Kidney capillary endothelial cell (primary cell): ENCODE measurements around the gene TMIGD2.
A peak's percentile ranks its signal among the peaks of the same experiment; 100 is the strongest.
"Not testable (repeated sequence)": the region's sequence is repeated elsewhere in the genome, so short reads cannot be mapped to it uniquely, and the experiment has no call there.

Source experiments
- DNase-seq: peaks from one replicate; pipeline ENCODE4 v3.0.0-alpha.2; 2018; ENCODE audit warnings: low spot score

TMIGD2 gene

GRCh38 chr19:4302243-4302640, at the start of gene TMIGD2:
TSS of gene TMIGD2 (minus strand) at chr19:4302389. CDS start at chr19:4302385, 4 bp downstream.
- no peak for DNase-seq

DNA sequence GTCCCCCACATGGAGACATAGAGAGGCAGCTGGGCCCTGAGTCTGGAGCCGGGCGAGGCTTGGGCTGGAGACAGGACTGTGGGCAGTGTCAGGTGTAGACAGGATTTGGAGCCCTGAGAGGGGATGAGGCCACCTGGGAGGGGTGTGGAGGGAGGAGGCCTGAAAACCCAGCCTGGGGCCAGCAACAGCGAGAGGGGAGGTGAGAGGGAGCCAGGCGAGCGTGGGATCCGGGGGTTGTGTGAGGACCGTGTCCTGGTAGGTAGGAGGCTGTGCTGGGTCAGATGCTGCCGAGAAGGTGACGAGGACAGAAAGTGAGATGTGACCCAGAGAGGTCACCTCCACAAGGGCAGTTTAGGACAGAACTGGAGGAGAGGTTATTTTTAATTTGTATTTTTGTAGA, 48.5 kb upstream of the TMIGD2 start:
- no peak for DNase-seq

GRCh38 chr19:4350111-4350510, 47.9 kb upstream of the TMIGD2 start:
- no peak for DNase-seq

GRCh38 chr19:4349225-4349624, 47.0 kb upstream of the TMIGD2 start:
- not testable (repeated sequence) for DNase-seq

DNA sequence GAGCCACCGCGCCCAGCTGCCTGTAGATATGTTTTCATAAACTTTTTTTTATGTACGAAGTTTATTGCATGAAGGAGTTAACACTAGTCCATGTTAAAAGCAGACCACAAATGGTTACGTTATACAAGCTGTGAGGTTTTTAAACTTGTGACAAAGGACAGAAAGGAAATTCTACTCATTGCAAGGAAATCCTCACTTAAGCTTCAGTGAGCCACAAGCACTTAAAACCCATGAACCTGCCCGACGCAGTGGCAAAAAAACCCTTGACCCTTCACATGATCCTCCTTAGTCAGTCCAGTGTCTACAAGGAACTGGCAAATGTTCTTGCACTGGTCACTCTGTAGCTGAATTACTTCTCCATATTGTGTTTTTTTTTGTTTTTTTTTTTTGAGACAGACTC, 45.3 kb upstream of the TMIGD2 start:
- DNase-seq, result no peak

DNA sequence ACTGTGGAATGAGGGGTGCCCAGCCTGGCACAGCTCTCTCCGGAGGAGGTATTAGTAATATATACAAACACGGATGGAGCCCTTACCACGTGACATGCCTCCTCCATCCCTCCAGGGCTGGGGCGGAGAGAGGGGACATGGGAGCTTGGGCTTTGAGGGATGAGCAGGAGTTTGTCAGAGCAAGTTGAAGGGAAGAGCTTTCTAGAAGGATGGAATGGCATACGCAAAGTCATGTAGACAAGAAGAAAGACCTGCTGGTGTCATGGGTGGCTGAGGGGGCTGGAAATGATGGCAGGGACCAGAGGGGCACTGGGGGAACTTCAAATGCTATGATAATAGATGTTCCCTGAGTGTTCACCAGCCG, 43.8 kb upstream of the TMIGD2 start:
- no peak for DNase-seq

- no peak for DNase-seq
Observed at GRCh38 chr19:4345342-4346019, 43.3 kb upstream of the TMIGD2 start.

DNA sequence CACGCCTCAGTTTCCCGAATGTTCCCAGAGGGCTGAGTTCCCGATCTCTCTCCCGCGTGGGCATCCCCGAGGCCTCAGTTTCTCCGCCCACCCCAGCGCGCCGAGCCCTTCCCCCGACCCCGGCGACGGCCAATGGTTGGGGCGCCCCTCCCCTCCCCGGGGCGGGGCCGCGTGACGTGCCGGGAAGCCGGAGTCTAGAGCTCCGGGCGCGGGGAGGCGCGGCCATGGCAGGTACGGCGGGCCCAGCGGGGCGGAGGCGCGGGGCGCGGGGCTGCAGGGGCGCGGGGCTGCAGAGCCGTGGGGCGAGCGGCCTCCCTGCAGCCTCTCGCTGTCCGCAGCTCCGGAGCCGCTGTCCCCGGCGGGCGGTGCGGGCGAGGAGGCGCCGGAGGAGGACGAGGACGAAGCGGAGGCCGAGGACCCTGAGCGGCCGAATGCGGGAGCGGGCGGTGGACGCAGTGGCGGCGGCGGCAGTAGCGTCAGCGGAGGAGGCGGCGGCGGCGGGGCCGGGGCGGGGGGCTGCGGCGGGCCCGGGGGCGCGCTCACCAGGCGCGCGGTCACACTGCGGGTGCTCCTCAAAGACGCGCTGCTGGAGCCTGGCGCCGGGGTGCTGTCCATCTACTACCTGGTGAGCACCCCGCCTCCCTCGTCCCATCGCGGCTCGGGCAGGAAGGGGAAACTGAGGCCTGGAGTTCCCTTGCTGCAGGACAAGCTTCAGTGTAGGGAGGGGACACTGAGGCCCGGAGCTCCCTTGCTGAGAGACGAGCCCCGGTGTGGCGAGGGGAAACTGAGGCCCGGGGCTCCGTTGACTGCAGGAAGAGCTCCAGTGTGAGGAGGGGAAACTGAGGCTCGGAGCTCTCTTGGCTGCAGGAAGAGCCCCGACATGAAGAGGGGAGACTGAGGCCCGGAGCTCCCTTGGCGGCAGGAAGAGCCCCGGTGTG, 41.5 kb upstream of the TMIGD2 start, which contains the start of gene MPND:
MPND (plus strand) TSS at position 193 of the 938 bp plus-strand sequence; CDS start at position 225, 32 bp downstream.
- peak; percentile 64 for DNase-seq

DNA sequence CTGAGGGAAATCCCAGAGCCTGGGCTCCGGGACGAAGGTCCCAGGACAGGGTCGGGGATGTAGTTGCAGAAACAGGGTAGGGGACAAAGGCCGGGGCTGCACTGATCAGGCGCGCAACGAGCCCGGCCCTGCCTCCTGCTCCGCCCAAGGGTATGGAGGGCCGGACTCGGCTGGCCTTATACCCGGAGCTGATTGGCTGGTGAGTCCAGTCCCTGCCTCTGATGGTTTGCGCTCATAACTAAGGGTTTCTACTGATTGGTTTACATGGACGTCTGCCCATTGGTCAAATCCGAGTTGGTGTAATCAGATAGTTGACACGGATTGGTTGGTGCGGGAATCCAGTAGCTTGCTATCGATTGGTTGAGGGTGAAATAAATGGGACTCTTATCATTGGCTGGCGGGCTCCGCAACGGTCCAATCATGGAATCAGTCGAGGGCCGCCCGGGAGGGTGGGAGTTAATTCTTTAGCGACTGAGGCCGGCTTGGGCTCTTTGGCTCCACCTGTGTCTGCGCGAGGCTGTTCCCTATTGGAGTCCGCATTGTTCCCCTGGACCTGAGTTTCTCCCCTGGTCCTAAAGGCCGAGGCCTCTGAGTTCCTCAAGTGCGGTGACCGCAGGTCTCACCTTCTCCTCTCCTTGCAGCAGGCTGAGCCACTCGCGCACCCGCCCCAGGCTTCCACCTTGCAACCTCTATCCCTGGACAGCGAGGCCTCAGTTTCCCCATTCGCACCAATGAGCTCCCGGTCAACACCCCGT, 40.6 kb upstream of the TMIGD2 start:
- DNase-seq, result peak; percentile 100

GRCh38 chr19:4342314-4342614, 40.1 kb upstream of the TMIGD2 start:
- DNase-seq, result no peak

DNA sequence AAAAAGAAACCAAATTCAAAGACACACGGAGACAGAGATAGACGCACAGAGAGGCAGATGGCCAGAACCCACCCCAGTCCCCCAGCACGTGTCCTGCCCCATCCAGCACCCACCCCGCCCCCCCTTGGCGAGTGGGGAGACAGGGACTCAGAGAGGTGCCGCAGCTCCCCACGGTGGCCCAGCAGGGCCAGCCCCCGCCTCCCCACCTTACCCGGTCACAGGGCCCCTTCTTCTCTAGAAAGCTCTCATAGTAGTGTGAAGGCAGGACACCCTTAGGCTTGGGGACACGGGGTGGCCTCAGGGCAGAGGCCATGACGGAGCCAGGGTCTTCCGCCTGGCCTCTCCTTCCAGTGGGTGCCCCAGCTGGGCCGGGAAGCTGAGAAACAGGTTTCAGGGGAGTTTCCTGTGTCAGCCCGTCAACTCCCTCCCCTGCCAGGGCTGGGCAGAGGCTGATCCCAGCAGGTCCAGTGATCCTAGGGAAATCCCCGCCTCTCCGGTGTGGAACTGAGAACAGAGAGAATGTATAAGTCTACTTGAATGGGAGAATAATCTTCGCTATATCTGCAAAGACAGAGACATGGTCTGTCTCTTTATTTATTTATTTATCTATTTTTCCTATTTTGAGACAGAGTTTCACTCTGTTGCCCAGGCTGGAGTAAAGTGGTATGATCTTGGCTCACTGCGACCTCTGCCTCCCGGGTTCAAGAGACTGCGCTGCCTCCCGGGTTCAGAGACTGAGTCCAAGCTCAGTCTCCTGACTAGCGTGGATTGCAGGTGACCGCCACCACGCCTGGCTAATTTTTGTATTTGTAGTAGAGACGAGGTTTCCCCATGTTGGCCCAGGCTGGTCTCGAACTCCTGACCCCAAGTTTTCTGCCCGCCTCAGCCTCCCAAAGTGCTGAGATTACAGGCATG, 36.5 kb upstream of the TMIGD2 start, which contains the start of gene STAP2:
STAP2 (minus strand) TSS at position 387 of the 915 bp plus-strand sequence; CDS start at position 313, 74 bp downstream.
- DNase-seq, result no peak

- DNase-seq, result no peak
Observed at GRCh38 chr19:4337906-4338440, 35.8 kb upstream of the TMIGD2 start.

DNA sequence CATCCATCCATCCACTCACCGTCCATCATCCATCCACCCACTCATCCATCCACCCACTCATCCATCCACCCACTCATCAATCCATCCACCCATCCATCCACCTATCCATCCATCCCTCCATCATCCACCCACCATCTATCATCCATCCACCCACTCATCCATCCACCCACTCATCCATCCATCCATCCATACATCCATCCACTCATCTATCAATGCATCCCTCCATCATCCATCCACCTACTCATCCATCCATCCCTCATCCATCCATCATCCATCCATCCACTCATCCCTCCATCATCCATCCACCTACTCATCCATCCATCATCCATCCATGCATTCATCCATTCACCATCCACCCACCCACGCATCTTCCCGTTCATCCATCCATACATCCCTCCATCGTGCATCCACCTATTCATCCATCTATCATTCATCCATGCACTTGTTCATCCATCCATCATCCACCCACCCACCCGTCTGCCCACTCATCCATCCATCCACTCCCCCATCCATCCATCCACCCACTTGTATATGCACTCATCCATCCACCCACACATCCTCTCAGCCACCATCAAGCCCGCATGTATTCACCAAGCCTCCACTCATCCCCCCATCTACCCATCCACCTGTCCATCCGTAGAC, 32.9 kb upstream of the TMIGD2 start:
- DNase-seq, result no peak

DNA sequence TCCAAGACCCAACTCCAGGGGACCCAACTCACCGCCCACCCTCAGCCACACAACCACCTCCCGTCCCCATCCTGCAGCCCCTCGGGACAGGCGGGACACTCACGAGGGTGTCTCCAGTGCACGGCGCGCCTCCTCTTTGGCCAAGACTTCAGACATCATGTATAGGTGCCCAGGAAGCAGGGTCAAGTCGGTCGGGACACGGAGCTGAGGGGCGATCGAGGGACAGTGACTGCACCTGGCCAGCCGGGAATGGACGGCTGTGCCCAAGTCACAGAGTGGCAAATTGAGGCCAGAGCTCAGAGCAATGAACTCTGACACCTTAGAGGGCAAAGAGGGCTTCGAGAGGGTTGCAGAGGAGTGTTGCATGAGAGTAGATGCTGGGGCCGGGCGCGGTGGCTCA, 27.7 kb upstream of the TMIGD2 start:
- no peak for DNase-seq

DNA sequence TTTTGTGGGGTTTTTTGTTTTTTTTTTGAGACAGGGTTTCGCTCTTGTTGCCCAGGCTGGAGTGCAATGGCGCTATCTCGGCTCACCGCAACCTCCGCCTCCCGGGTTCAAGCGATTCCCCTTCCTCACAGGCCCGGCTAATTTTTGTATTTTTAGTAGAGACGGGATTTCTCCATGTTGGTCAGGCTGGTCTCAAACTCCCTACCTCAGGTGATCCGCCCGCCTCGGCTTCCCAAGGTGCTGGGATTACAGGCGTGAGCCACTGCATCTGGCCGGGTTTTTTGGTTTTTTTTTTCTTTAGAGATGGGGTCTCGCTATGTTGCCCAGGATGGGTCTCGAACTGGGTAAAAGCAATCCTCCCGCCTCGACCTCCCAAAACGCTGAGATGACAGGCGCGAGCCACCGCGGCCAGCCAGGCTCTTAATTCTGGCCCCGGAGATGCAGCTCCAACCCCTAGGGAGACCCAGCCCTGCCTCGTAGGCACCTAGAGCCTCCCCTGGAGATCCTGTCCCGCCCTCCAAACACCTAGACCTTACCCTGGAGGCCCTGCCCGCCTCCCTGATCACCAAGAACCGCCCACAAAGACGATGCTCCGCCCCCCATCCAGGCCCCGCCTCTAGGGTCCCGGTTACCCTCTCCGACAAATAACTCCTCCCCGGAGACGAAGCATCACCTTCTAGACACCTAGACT, 26.9 kb upstream of the TMIGD2 start:
- not testable (repeated sequence) for DNase-seq

- peak; percentile 73 for DNase-seq
Observed at GRCh38 chr19:4328243-4328990, 26.2 kb upstream of the TMIGD2 start.

DNA sequence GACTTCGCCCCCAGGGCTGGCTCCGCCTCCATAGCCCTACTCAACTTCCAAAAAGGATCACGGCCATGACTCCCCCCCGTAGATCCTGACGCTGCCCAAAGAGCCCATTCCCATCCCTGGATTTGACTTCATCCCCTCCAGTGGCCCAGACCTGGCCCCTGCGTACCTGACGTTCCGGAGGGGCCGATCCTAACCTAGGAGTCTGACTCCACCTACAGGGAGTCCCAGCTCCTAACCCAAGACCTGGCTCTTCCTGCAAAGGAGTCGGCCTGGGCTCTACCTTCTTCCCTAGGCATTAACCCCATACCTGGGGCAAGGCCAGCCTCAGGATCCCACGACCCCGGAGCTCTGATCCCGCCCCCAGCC, 25.7 kb upstream of the TMIGD2 start:
- DNase-seq, result no peak

GRCh38 chr19:4327252-4327876, 25.2 kb upstream of the TMIGD2 start:
- no peak for DNase-seq

GRCh38 chr19:4326837-4327251, 24.7 kb upstream of the TMIGD2 start:
- no peak for DNase-seq
